ENCODE results near the gene NSMF. TPM values are rescaled to one million over a fixed set of nuclear protein-coding genes. Genes with fewer than 3 reads are reported as not detected.

NSMF gene
- total and polyA plus RNA-seq, 2 of the 8 experiments (the other 6 are each of a cell fraction or from before 2014, with no cell fraction given), result 56.7 to 65.1 TPM

- Histone ChIP-seq H2BK20ac (ENCODE audit: low read length) (no peak overlapping the region), H3K36me3 (ENCODE audit: control insufficient read depth in 2 of 4, insufficient read depth in 4 of 4, low read length in 3 of 4) (no peaks in the 10 kb centered on the region), H3K27ac (ENCODE audit: low read depth, low read length) (no peak overlapping the region), H2AFZ (ENCODE audit: low read length) (no peak overlapping the region), H3K56ac (replicated peaks; ENCODE audit: insufficient read length, low read depth, low read length) (no peak overlapping the region), H3K4me2 (ENCODE audit: insufficient read depth in 1 of 2, low read depth in 2 of 2, low read length in 2 of 2) (no peak overlapping the region), H2BK5ac (ENCODE audit: low read depth, low read length) (no peak overlapping the region), H4K20me1 (replicated peaks in 1 of 2; ENCODE audit: control insufficient read depth in 1 of 2, insufficient read depth in 2 of 2, low read length in 2 of 2) (peaks cover 2 to 3% of the 10 kb centered on the region in 2 experiments), H2AK5ac (ENCODE audit: low read depth, low read length) (no peak overlapping the region), H2BK15ac (ENCODE audit: low read length) (no peak overlapping the region), H3K14ac (ENCODE audit: insufficient read length) (no peak overlapping the region), H4K8ac (ENCODE audit: extremely low read depth, insufficient read depth, low read length) (no peak overlapping the region; the same call in 1 of the 2 replicates), H4K91ac (replicated peaks; ENCODE audit: insufficient read length, low read length) (no peak overlapping the region), H3K4ac (replicated peaks; ENCODE audit: insufficient read length, low read depth, low read length) (no peak overlapping the region), H3K79me1 (ENCODE audit: low read depth, low read length) (peaks cover 7% of the 10 kb centered on the region; the same call in 1 of the 2 replicates), H3K4me1 (replicated peaks in 1 of 4; ENCODE audit: control insufficient read depth in 3 of 4, insufficient read depth in 4 of 4, low read length in 3 of 4) (peaks cover 0 to 8% (median 2%) of the 10 kb centered on the region in 4 experiments; a peak in 6 of 7 replicates), H3K4me3 (ENCODE audit: extremely low read depth in 1 of 4, insufficient read depth in 2 of 4, low read depth in 3 of 4, low read length in 4 of 4) (no peak overlapping the region), H3K27me3 (replicated peaks in 1 of 4; ENCODE audit: control insufficient read depth in 3 of 4, extremely low read depth in 1 of 4, insufficient read depth in 3 of 4, low read length in 3 of 4) (peaks cover 0 to 3% (median under 1%) of the 10 kb centered on the region in 4 experiments; a peak in 2 of 7 replicates), H3K9ac (replicated peaks in 1 of 4; ENCODE audit: extremely low read depth in 1 of 4, low read depth in 3 of 4, low read length in 3 of 4) (no peak overlapping the region), H2BK12ac (ENCODE audit: low read depth, low read length) (no peak overlapping the region), H3K23me2 (ENCODE audit: low read depth, low read length) (peaks cover 6% of the 10 kb centered on the region; the same call in 1 of the 2 replicates), H4K5ac (ENCODE audit: insufficient read length, low read depth, low read length) (no peak overlapping the region), H3K79me2 (ENCODE audit: control insufficient read depth in 1 of 2, insufficient read depth in 2 of 2, low read length in 2 of 2) (no peaks in the 10 kb centered on the region), H2BK120ac (replicated peaks; ENCODE audit: low read depth, low read length) (no peak overlapping the region), H3K23ac (ENCODE audit: insufficient read length) (no peak overlapping the region), H3K18ac (ENCODE audit: extremely low read depth, low read length) (no peak overlapping the region), H3K9me3 (ENCODE audit: insufficient read depth in 2 of 2, low read depth in 1 of 2, low read length in 1 of 2) (no peaks in the 10 kb centered on the region)
- DNase-seq (ENCODE audit: low read depth in 1 of 2, low spot score in 2 of 2), result no peak
- CTCF ChIA-PET (ENCODE audit: partially characterized antibody), result interaction anchor here (0.6 to 1.4 kb wide), 3 partner anchors 12 to 590 kb away, joined by 3 to 5 read pairs (median 3); partner anchors contain the start of genes EXD3 and NOXA1
- no peak for FAIRE-seq
- POLR2A ChIA-PET (ENCODE audit: partially characterized antibody), result interaction anchor here (0.7 kb wide), 1 partner anchor 28 kb away, joined by 3 read pairs; no protein-coding TSS in a partner anchor
- no peak for TF ChIP-seq ATF3 (IDR thresholded peaks at IDR 0.05; ENCODE audit: insufficient read depth, low read depth, low read length)
- WGBS, 2 experiments (ENCODE audit: extremely low coverage in 1 of 2, insufficient coverage in 1 of 2, insufficient read length in 1 of 2, insufficient replicate concordance in 2 of 2, low coverage in 1 of 2, low lambda C conversion rate in 2 of 2, missing lambda C conversion rate in 1 of 2), result 88% methylated on average over 13 of the region's 15 CpGs; no CpG with 5 or more reads in 1 of the 2 experiments
Observed at GRCh38 chr9:137410891-137411249, 48.3 kb downstream of the NSMF start.

All from H1 (cell line).